Tibial nerve (tissue), 4 donors: ENCODE measurements around the gene RPRD1A. TPM values are rescaled to one million over a fixed set of nuclear protein-coding genes. Genes with fewer than 3 reads are reported as not detected.
"Not testable (repeated sequence)": the region's sequence is repeated elsewhere in the genome, so short reads cannot be mapped to it uniquely, and the experiment has no call there.

Source experiments
- DNase-seq, 2 donors: peaks; one replicate each; pipeline ENCODE4 v3.0.0-alpha.2; 2019; ENCODE audit warnings: low spot score in 2 of 2
- H3K27ac ChIP-seq, 4 donors: fragments of 200-600 bp; sonication (generic) in 3 of 4; one replicate each; pipeline ENCODE4 v1.5.1; 2017 to 2019; ENCODE audit warnings: mild to moderate bottlenecking in 1 of 4
- H3K27me3 ChIP-seq, 2 donors: fragments of 200-600 bp; sonication (generic) in 1 of 2; one replicate each; pipeline versions ENCODE4 v1.5.1 to v1.6.0; 2017 to 2019
- H3K36me3 ChIP-seq, 3 donors: fragments of 200-600 bp; sonication (generic); one replicate each; pipeline ENCODE4 v1.5.1; 2018 to 2019
- H3K4me1 ChIP-seq, 4 donors: fragments of 200-600 bp; sonication (generic) in 3 of 4; one replicate each; pipeline ENCODE4 v1.5.1; 2017 to 2019
- H3K4me3 ChIP-seq, 4 donors: fragments of 200-600 bp; sonication (generic) in 3 of 4; one replicate each; pipeline ENCODE4 v1.5.1; 2017 to 2019; ENCODE audit warnings: mild to moderate bottlenecking in 1 of 4, moderate library complexity in 1 of 4
- H3K9me3 ChIP-seq, 4 donors: fragments of 200-600 bp; sonication (generic) in 3 of 4; one replicate each; pipeline ENCODE4 v1.5.1; 2017 to 2019
- EP300 ChIP-seq, 2 donors: sonication (generic); formaldehyde crosslinking; IDR thresholded peaks; one replicate each; pipeline ENCODE4 v1.6.1; 2017; ENCODE audit warnings: antibody characterized with exemption in 2 of 2, mild to moderate bottlenecking in 1 of 2
- POLR2A ChIP-seq, 2 donors: fragments of 450-650 bp; IDR thresholded peaks; one replicate each; pipeline ENCODE4 v1.6.1; 2017; ENCODE audit warnings: antibody characterized with exemption in 2 of 2, mild to moderate bottlenecking in 2 of 2, moderate library complexity in 2 of 2
- WGBS, 2 donors: methylation state at CpG; one replicate each; pipeline ENCODE4 v1.1.5; 2018; 5-methylcytosine and 5-hydroxymethylcytosine counted together
- total RNA-seq, 4 donors: library from RNA; depleted of rRNA; stranded (reverse); fragments of >200 nt; gene quantifications; one replicate each; pipeline ENCODE4 v1.1.0, GENCODE V29; 2016
- TF ChIP-seq, protein P1 (sequence below), 5 experiments: fragments of 200-600 bp in 3 of 5; fragments of 450-650 bp in 2 of 5; sonication (generic) in 3 of 5; IDR thresholded peaks; one replicate each; pipeline ENCODE4 v1.5.1; 2016 to 2019; ENCODE audit warnings: antibody characterized with exemption in 5 of 5, mild to moderate bottlenecking in 3 of 5, moderate library complexity in 2 of 5

Gene RPRD1A
- total RNA-seq, 4 donors from 2014 or later, result 65.9 to 75.9 (median 69.7) TPM

- H3K9me3 ChIP-seq, result peaks cover 0 to 3% (median 0%) of the 10 kb centered on the region in 4 donors
- TF ChIP-seq, protein P1, sequence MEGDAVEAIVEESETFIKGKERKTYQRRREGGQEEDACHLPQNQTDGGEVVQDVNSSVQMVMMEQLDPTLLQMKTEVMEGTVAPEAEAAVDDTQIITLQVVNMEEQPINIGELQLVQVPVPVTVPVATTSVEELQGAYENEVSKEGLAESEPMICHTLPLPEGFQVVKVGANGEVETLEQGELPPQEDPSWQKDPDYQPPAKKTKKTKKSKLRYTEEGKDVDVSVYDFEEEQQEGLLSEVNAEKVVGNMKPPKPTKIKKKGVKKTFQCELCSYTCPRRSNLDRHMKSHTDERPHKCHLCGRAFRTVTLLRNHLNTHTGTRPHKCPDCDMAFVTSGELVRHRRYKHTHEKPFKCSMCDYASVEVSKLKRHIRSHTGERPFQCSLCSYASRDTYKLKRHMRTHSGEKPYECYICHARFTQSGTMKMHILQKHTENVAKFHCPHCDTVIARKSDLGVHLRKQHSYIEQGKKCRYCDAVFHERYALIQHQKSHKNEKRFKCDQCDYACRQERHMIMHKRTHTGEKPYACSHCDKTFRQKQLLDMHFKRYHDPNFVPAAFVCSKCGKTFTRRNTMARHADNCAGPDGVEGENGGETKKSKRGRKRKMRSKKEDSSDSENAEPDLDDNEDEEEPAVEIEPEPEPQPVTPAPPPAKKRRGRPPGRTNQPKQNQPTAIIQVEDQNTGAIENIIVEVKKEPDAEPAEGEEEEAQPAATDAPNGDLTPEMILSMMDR (IDR thresholded peaks at IDR 0.05), result no peak
- TF ChIP-seq POLR2A (IDR thresholded peaks at IDR 0.05) (no peak), EP300 (IDR thresholded peaks at IDR 0.05) (no peak)
- 83 to 85% methylated on average over 6 of the region's 6 CpGs for WGBS, 2 donors
- H3K36me3 ChIP-seq, result no peaks in the 10 kb centered on the region
- no peaks in the 10 kb centered on the region for H3K4me1 ChIP-seq
- no peak overlapping the region for H3K27ac ChIP-seq
- H3K4me3 ChIP-seq, result no peak overlapping the region
- no peak for DNase-seq
- H3K27me3 ChIP-seq, result peaks cover 0 to 4% of the 10 kb centered on the region in 2 donors
Observed at GRCh38 chr18:36089001-36089400, 21.6 kb upstream of the RPRD1A start.

DNA sequence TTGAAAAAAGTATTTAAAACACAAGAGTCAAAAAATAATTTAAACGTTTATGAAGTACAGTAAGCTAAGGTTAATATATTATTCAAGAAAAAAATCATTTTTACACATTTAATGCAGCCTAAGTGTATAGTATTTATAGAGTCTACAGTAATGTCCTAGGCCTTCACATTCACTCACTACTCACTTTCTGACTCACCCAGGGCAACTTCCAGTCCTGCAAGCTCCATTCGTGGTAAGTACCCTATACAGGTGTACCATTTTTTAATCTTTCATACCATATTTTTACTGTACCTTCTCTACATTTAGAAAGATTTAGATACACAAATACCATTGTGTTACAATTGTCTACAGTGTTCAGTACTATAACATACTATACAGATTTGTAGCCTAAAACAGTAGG, 20.9 kb upstream of the RPRD1A start:
- no peak overlapping the region for H3K27ac ChIP-seq
- 85 to 89% methylated on average over 2 of the region's 2 CpGs for WGBS, 2 donors
- TF ChIP-seq POLR2A (IDR thresholded peaks at IDR 0.05), result no peak
- TF ChIP-seq, protein P1 (IDR thresholded peaks at IDR 0.05), result no peak
- no peak for TF ChIP-seq EP300 (IDR thresholded peaks at IDR 0.05)
- no peak overlapping the region for H3K4me3 ChIP-seq
- no peak for DNase-seq
- H3K36me3 ChIP-seq, result no peaks in the 10 kb centered on the region
- H3K27me3 ChIP-seq, result peaks cover 0 to 4% of the 10 kb centered on the region in 2 donors
- H3K9me3 ChIP-seq, result peaks cover 0 to 3% (median 0%) of the 10 kb centered on the region in 4 donors
- no peaks in the 10 kb centered on the region for H3K4me1 ChIP-seq

DNA sequence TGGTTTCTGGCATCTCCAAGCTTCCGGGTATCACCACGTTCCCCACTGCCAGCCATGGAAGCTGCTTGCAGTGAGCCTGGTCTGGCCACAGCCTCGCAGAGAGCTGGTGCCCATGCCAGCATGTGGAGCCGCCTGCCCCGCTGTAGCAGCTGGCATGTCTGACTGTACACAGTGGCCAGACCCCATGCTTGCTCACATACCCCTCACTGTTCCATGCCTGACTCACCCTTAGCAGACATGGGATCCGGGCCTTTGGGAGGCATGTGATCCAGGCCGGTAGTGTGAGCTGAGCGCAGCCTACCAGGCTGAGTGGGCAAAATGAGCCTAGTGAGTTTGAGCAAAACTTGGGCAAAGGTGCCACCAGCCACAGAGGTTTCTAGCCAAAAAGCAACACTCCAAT, 18.8 kb upstream of the RPRD1A start:
- Histone ChIP-seq H3K36me3 (no peaks in the 10 kb centered on the region), H3K27ac (no peak overlapping the region), H3K4me3 (no peak overlapping the region), H3K27me3 (peaks cover 0 to 4% of the 10 kb centered on the region in 2 donors), H3K4me1 (no peaks in the 10 kb centered on the region), H3K9me3 (peaks cover 0 to 8% (median 0%) of the 10 kb centered on the region in 4 donors)
- no peak for DNase-seq
- TF ChIP-seq EP300 (IDR thresholded peaks at IDR 0.05) (no peak), POLR2A (IDR thresholded peaks at IDR 0.05) (no peak)
- TF ChIP-seq, protein P1 (IDR thresholded peaks at IDR 0.05), result no peak
- 83 to 97% methylated on average over 6 to 8 of the region's 8 CpGs for WGBS, 2 donors

- Histone ChIP-seq H3K4me3 (no peak overlapping the region), H3K9me3 (peaks cover 0 to 13% (median 2%) of the 10 kb centered on the region in 4 donors), H3K36me3 (no peaks in the 10 kb centered on the region), H3K4me1 (no peaks in the 10 kb centered on the region), H3K27ac (no peak overlapping the region), H3K27me3 (peaks cover 0 to 4% of the 10 kb centered on the region in 2 donors)
- DNase-seq, result no peak
- WGBS, 2 donors, result 50 to 77% methylated on average over 2 of the region's 4 CpGs
- TF ChIP-seq, protein P1 (IDR thresholded peaks at IDR 0.05), result no peak
- TF ChIP-seq POLR2A (IDR thresholded peaks at IDR 0.05) (no peak), EP300 (IDR thresholded peaks at IDR 0.05) (no peak)
Observed at GRCh38 chr18:36085195-36085594, 17.8 kb upstream of the RPRD1A start.

GRCh38 chr18:36083729-36084128, 16.4 kb upstream of the RPRD1A start:
- WGBS, 2 donors, result 66 to 69% methylated on average over 2 of the region's 2 CpGs
- TF ChIP-seq POLR2A (IDR thresholded peaks at IDR 0.05) (no peak), EP300 (IDR thresholded peaks at IDR 0.05) (no peak)
- TF ChIP-seq, protein P1 (IDR thresholded peaks at IDR 0.05), result no peak
- no peak overlapping the region for H3K27ac ChIP-seq
- no peak overlapping the region for H3K4me3 ChIP-seq
- H3K27me3 ChIP-seq, result peaks cover 0 to 4% of the 10 kb centered on the region in 2 donors
- H3K9me3 ChIP-seq, result peaks cover 0 to 23% (median 2%) of the 10 kb centered on the region in 4 donors
- H3K4me1 ChIP-seq, result no peaks in the 10 kb centered on the region
- no peaks in the 10 kb centered on the region for H3K36me3 ChIP-seq
- DNase-seq, result no peak

GRCh38 chr18:36081118-36081517, 13.8 kb upstream of the RPRD1A start:
- not testable (repeated sequence) for H3K4me3 ChIP-seq, DNase-seq, H3K27ac ChIP-seq, H3K36me3 ChIP-seq, H3K27me3 ChIP-seq, H3K4me1 ChIP-seq
- H3K9me3 ChIP-seq, result peaks cover 0 to 23% (median 2%) of the 10 kb centered on the region in 4 donors
- WGBS, 2 donors, result 87 to 89% methylated on average over 2 of the region's 2 CpGs
